HEK293 (cell line): ENCODE data around the gene KIRREL3.

Experiments
- ATF2 ChIP-seq: fragments of 450-650 bp; formaldehyde crosslinking; IDR thresholded peaks from 2 replicates; pipeline ENCODE4 v1.5.1; 2016; ENCODE audit warnings: missing biosample characterization, missing genetic modification characterization, low read depth
- CTCF ChIP-seq: fragments of 450-650 bp; formaldehyde crosslinking; IDR thresholded peaks from 2 replicates; pipeline ENCODE4 v1.5.1; 2016; ENCODE audit warnings: missing biosample characterization, missing genetic modification characterization
- KLF8 ChIP-seq: fragments of 450-650 bp; formaldehyde crosslinking; IDR thresholded peaks from 2 replicates; pipeline ENCODE4 v1.5.1; 2016; ENCODE audit warnings: missing biosample characterization, missing genetic modification characterization
- ZFP3 ChIP-seq: fragments of 450-650 bp; formaldehyde crosslinking; IDR thresholded peaks from 2 replicates; pipeline ENCODE4 v1.5.1; 2016; ENCODE audit warnings: low read depth, missing biosample characterization, missing genetic modification characterization

GRCh38 chr11:126461996-126462395 lies 538.6 kb downstream of the KIRREL3 start:
- no peak for TF ChIP-seq ATF2
- no peak for TF ChIP-seq CTCF (tag by site-specific recombination)
- no peak for TF ChIP-seq ZFP3 (tag by site-specific recombination)
- TF ChIP-seq KLF8: no peak
